ENCODE results near the gene DCAF5.
"Not testable (repeated sequence)": the region's sequence is repeated elsewhere in the genome, so short reads cannot be mapped to it uniquely, and the experiment has no call there.

The DCAF5 gene, protein sequence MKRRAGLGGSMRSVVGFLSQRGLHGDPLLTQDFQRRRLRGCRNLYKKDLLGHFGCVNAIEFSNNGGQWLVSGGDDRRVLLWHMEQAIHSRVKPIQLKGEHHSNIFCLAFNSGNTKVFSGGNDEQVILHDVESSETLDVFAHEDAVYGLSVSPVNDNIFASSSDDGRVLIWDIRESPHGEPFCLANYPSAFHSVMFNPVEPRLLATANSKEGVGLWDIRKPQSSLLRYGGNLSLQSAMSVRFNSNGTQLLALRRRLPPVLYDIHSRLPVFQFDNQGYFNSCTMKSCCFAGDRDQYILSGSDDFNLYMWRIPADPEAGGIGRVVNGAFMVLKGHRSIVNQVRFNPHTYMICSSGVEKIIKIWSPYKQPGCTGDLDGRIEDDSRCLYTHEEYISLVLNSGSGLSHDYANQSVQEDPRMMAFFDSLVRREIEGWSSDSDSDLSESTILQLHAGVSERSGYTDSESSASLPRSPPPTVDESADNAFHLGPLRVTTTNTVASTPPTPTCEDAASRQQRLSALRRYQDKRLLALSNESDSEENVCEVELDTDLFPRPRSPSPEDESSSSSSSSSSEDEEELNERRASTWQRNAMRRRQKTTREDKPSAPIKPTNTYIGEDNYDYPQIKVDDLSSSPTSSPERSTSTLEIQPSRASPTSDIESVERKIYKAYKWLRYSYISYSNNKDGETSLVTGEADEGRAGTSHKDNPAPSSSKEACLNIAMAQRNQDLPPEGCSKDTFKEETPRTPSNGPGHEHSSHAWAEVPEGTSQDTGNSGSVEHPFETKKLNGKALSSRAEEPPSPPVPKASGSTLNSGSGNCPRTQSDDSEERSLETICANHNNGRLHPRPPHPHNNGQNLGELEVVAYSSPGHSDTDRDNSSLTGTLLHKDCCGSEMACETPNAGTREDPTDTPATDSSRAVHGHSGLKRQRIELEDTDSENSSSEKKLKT

DNA sequence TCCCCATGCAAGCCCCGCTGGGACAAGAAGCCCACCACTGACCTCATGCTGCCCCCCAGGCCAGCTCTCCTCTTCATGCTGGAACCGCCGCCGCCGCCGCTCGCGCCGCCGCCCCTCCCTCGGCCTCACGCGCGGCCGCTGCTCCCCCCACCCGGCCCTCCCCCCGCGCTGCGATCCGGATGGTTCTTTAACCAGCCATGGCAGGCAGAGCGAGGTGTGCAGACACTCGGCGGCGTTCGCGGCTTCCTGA, at the start of gene DCAF5:
Gene DCAF5, minus strand, starts transcription at position 218 of the 250 bp plus-strand sequence. Its CDS starts 141 bp downstream, at position 77.
- no peaks in the 10 kb centered on the region for H3K9me3 ChIP-seq (ENCODE audit: control insufficient read depth in 5 of 5, low read length in 5 of 5)
- peak within 1 kb of the TSS; percentile 82 to 98 (median 91) for H3K4me3 ChIP-seq (ENCODE audit: low read depth in 1 of 5, low read length in 5 of 5)
- H3K27me3 ChIP-seq (ENCODE audit: control insufficient read depth in 5 of 5, insufficient read depth in 4 of 5, low read length in 5 of 5), result no peaks in the 10 kb centered on the region
- peak within 1 kb of the TSS; percentile 93 for H3K27ac ChIP-seq (ENCODE audit: low read depth, low read length)
- peaks cover 0 to 12% (median 9%) of the 10 kb centered on the region in 5 donors for H3K36me3 ChIP-seq (ENCODE audit: control insufficient read depth in 5 of 5, insufficient read depth in 5 of 5, low read length in 5 of 5)
- peak within 1 kb of the TSS; percentile 77 to 98 (median 96) for H3K9ac ChIP-seq (ENCODE audit: low read length in 5 of 5)
- peaks cover 5 to 31% (median 22%) of the 10 kb centered on the region in 5 donors for H3K4me1 ChIP-seq (ENCODE audit: control insufficient read depth in 5 of 5, insufficient read depth in 5 of 5, low read length in 5 of 5)

DNA sequence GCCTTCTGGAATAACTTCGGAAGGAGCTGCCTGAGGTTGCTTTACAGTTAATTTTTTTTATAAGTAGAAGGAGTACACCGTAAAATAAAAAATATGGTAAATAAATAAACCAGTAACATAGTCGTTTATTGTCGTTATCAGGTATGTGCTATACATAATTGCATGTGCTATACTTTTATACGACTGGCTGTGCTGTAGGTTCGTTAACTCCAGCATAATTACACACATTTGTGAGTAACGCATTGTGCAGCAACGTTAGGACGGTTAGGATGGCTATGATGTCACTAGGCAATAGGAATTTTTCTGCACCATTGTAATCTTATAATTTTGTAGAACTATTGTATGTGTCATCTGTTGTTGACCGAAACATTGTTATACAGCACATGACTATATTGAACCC, 46.9 kb upstream of the DCAF5 start:
- Histone ChIP-seq H3K27ac (ENCODE audit: low read depth, low read length) (no peak overlapping the region), H3K9me3 (ENCODE audit: control insufficient read depth in 5 of 5, low read length in 5 of 5) (no peaks in the 10 kb centered on the region), H3K4me3 (ENCODE audit: low read depth in 1 of 5, low read length in 5 of 5) (no peak overlapping the region), H3K27me3 (ENCODE audit: control insufficient read depth in 5 of 5, insufficient read depth in 4 of 5, low read length in 5 of 5) (no peaks in the 10 kb centered on the region), H3K4me1 (ENCODE audit: control insufficient read depth in 5 of 5, insufficient read depth in 5 of 5, low read length in 5 of 5) (no peaks in the 10 kb centered on the region), H3K36me3 (ENCODE audit: control insufficient read depth in 5 of 5, insufficient read depth in 5 of 5, low read length in 5 of 5) (peaks cover 0 to 4% (median 0%) of the 10 kb centered on the region in 5 donors), H3K9ac (ENCODE audit: low read length in 5 of 5) (no peak overlapping the region)

DNA sequence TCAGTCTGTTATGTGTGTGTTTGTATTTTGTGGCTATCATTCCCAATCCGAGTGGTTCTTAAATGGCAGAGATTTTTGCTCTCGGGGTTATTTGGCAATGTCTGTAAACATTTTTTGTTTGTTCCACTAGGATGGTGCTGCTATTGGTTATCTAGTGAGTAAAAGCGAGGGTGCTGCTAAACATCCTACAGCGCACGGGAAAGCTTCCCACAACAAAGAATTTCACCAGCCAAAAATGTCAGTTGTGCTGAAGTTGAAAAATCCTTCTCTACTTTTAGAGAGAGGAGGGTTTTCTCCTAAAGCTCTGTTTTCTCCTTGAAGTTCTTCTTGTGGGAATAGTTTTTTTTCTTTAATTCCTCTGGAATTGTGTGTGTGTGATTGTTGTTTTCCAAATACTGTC, 40.8 kb upstream of the DCAF5 start:
- Histone ChIP-seq H3K27me3 (ENCODE audit: control insufficient read depth in 5 of 5, insufficient read depth in 4 of 5, low read length in 5 of 5) (no peaks in the 10 kb centered on the region), H3K4me3 (ENCODE audit: low read depth in 1 of 5, low read length in 5 of 5) (no peak overlapping the region), H3K36me3 (ENCODE audit: control insufficient read depth in 5 of 5, insufficient read depth in 5 of 5, low read length in 5 of 5) (peaks cover 0 to 4% (median 0%) of the 10 kb centered on the region in 5 donors), H3K9me3 (ENCODE audit: control insufficient read depth in 5 of 5, low read length in 5 of 5) (no peaks in the 10 kb centered on the region), H3K27ac (ENCODE audit: low read depth, low read length) (no peak overlapping the region), H3K9ac (ENCODE audit: low read length in 5 of 5) (no peak overlapping the region), H3K4me1 (ENCODE audit: control insufficient read depth in 5 of 5, insufficient read depth in 5 of 5, low read length in 5 of 5) (peaks cover 0 to 13% (median 6%) of the 10 kb centered on the region in 5 donors)

DNA sequence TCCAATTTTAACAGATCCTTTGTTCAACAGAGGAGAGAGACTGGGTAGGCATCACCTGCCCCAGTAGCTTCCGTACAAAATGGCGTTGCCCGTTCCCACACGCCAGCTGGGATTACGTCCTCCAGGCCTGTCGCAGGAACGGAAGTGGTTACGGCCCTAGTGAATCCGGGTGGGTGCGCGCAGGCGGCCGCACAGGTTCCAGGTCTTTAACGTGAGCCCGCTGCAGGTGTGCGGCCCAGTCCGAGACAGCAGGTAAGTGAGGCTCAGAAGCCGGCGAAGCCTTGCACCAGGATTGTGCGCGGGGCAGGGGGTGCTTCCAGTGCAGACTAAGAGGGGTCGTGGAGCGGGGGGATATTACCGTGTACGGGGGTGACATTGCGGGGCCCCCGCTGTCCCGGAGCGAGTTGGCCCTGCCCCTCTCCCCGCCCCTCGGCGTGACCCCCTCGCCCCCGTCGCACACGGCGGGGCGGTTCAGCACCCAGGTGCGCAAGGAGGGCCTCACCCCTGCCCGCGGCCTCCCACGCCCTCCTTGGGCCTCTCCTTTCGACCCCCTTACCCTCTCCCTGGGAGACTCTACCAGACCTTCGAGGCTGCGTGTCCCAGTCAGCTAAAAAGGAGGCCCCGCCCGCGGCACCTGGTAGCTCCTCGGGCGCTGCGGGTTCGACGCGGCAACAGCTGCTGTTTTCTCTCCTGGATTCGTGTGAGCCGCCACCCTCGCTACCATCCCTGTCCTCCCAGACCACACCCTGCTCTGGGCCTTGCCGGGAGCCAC, 38.6 kb upstream of the DCAF5 start, which contains the start of gene EXD2:
Gene EXD2, plus strand, starts transcription at position 159 of the 772 bp plus-strand sequence. CDS start 17,973 bp downstream, outside the sequence.
- H3K4me1 ChIP-seq (ENCODE audit: control insufficient read depth in 5 of 5, insufficient read depth in 5 of 5, low read length in 5 of 5), result peaks cover 0 to 13% (median 6%) of the 10 kb centered on the region in 5 donors
- H3K9ac ChIP-seq (ENCODE audit: low read length in 5 of 5), result peak within 1 kb of the TSS; percentile 66 to 93 (median 88)
- H3K9me3 ChIP-seq (ENCODE audit: control insufficient read depth in 5 of 5, low read length in 5 of 5), result no peaks in the 10 kb centered on the region
- H3K4me3 ChIP-seq (ENCODE audit: low read depth in 1 of 5, low read length in 5 of 5), result peak within 1 kb of the TSS; percentile 65 to 98 (median 95)
- peak within 1 kb of the TSS; percentile 30 for H3K27ac ChIP-seq (ENCODE audit: low read depth, low read length)
- H3K27me3 ChIP-seq (ENCODE audit: control insufficient read depth in 5 of 5, insufficient read depth in 4 of 5, low read length in 5 of 5), result no peaks in the 10 kb centered on the region
- peaks cover 0 to 4% (median 0%) of the 10 kb centered on the region in 5 donors for H3K36me3 ChIP-seq (ENCODE audit: control insufficient read depth in 5 of 5, insufficient read depth in 5 of 5, low read length in 5 of 5)

DNA sequence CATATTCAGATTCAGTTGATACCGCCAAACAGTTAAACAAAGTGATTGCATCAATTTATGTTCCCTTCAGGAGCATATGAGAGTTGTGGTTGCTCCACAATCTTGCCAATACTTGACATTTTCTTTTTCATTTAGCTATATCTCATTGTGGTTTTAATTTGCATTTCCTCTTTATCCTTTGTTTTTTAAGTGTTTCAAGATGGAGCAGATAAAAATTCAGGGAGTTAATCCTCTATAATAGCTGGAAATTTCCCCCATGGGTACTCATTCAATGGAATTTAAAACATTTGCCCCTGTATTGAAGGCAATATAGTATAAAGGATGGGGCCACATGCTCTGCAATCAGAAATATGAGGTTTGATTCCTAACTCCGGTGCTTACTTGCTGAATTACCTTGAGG, 37.3 kb upstream of the DCAF5 start:
- Histone ChIP-seq H3K4me1 (ENCODE audit: control insufficient read depth in 5 of 5, insufficient read depth in 5 of 5, low read length in 5 of 5) (peaks cover 0 to 13% (median 6%) of the 10 kb centered on the region in 5 donors), H3K27ac (ENCODE audit: low read depth, low read length) (no peak overlapping the region), H3K4me3 (ENCODE audit: low read depth in 1 of 5, low read length in 5 of 5) (no peak overlapping the region), H3K9ac (ENCODE audit: low read length in 5 of 5) (no peak overlapping the region), H3K27me3 (ENCODE audit: control insufficient read depth in 5 of 5, insufficient read depth in 4 of 5, low read length in 5 of 5) (no peaks in the 10 kb centered on the region), H3K9me3 (ENCODE audit: control insufficient read depth in 5 of 5, low read length in 5 of 5) (no peaks in the 10 kb centered on the region), H3K36me3 (ENCODE audit: control insufficient read depth in 5 of 5, insufficient read depth in 5 of 5, low read length in 5 of 5) (no peaks in the 10 kb centered on the region)

DNA sequence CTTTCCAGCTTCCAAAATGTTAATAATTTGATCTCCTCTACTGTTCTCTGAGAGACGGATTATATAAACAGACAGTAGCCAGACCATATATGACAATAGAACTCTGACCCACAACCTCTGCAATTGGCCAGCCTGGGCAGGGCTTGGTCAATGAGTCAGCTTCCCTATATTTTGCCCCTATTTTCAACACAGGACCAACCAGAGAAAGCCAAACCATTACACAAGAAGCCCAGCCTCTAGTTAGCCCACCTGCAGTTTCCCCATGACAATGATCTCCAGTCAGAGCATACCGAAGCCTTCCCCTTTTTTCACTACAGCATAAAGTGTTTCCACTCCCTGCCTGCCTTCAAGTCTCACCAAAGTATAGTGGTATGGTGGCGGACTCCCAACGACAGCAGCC, 30.8 kb upstream of the DCAF5 start:
- no peak overlapping the region for H3K4me3 ChIP-seq (ENCODE audit: low read depth in 1 of 5, low read length in 5 of 5)
- no peaks in the 10 kb centered on the region for H3K4me1 ChIP-seq (ENCODE audit: control insufficient read depth in 5 of 5, insufficient read depth in 5 of 5, low read length in 5 of 5)
- no peak overlapping the region for H3K9ac ChIP-seq (ENCODE audit: low read length in 5 of 5)
- no peaks in the 10 kb centered on the region for H3K27me3 ChIP-seq (ENCODE audit: control insufficient read depth in 5 of 5, insufficient read depth in 4 of 5, low read length in 5 of 5)
- H3K36me3 ChIP-seq (ENCODE audit: control insufficient read depth in 5 of 5, insufficient read depth in 5 of 5, low read length in 5 of 5), result no peaks in the 10 kb centered on the region
- no peak overlapping the region for H3K27ac ChIP-seq (ENCODE audit: low read depth, low read length)
- H3K9me3 ChIP-seq (ENCODE audit: control insufficient read depth in 5 of 5, low read length in 5 of 5), result no peaks in the 10 kb centered on the region

DNA sequence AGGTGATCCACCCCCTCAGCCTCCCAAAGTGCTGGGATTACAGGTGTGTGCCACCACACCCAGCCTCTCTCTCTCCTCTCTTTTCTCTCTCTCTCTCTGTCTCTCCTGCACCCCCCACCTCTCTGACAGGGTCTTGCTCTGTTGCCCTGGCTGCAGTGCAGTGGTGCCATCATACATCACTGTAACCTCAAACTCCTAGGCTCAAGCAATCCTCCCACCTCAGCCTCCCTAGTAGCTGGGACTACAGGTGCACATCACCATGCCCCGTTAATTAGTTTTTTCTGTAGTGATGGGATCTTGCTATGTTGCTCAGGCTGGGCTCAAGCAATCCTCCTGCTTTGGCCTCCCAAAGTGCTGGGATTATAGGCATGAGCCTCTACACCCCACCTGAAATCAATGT, 29.7 kb upstream of the DCAF5 start:
- H3K27me3 ChIP-seq (ENCODE audit: control insufficient read depth in 5 of 5, insufficient read depth in 4 of 5, low read length in 5 of 5); H3K9me3 ChIP-seq (ENCODE audit: control insufficient read depth in 5 of 5, low read length in 5 of 5); H3K36me3 ChIP-seq (ENCODE audit: control insufficient read depth in 5 of 5, insufficient read depth in 5 of 5, low read length in 5 of 5); H3K4me3 ChIP-seq (ENCODE audit: low read depth in 1 of 5, low read length in 5 of 5); H3K27ac ChIP-seq (ENCODE audit: low read depth, low read length); H3K9ac ChIP-seq (ENCODE audit: low read length in 5 of 5); H3K4me1 ChIP-seq (ENCODE audit: control insufficient read depth in 5 of 5, insufficient read depth in 5 of 5, low read length in 5 of 5): not testable (repeated sequence)

DNA sequence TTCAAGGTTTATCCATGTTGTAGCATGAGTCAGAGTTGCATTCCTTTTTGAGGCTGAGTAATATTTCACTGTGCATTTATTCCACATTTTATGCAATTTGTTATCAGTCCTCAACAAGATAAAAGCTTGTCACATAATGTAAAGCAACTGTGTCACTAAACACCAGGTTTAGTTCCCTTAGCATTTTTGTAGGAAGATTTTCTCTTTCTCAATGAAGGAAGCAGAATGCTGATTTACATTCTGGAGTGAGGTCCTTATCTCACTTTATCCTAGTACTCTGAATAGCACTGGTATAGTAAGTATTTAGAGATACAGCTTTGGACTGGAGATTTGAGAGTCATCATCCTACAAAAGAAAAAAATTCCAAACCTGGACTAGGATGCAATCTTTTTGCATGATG, 28.6 kb upstream of the DCAF5 start:
- Histone ChIP-seq H3K9ac (ENCODE audit: low read length in 5 of 5) (no peak overlapping the region), H3K27me3 (ENCODE audit: control insufficient read depth in 5 of 5, insufficient read depth in 4 of 5, low read length in 5 of 5) (no peaks in the 10 kb centered on the region), H3K36me3 (ENCODE audit: control insufficient read depth in 5 of 5, insufficient read depth in 5 of 5, low read length in 5 of 5) (no peaks in the 10 kb centered on the region), H3K4me1 (ENCODE audit: control insufficient read depth in 5 of 5, insufficient read depth in 5 of 5, low read length in 5 of 5) (no peaks in the 10 kb centered on the region), H3K4me3 (ENCODE audit: low read depth in 1 of 5, low read length in 5 of 5) (no peak overlapping the region), H3K27ac (ENCODE audit: low read depth, low read length) (no peak overlapping the region), H3K9me3 (ENCODE audit: control insufficient read depth in 5 of 5, low read length in 5 of 5) (no peaks in the 10 kb centered on the region)

DNA sequence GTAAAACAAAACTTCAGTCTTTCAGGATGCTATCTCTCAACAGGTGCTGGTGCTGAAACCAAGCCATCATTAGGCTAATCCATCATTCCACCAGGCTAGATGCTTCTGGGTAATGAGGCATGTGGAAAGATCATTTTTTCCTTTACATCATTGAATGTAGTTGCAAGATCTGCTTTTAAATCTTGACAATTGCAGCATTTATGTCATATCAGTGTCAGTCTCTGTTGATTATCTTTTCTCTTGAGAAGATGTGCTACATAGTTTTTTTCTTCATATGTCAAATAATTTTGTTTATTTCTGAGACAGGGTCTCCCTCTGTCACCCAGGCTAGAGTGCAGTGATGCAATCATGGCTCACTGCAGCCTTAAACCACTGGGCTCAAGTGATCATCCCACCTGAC, 22.2 kb upstream of the DCAF5 start:
- Histone ChIP-seq H3K36me3 (ENCODE audit: control insufficient read depth in 5 of 5, insufficient read depth in 5 of 5, low read length in 5 of 5) (no peaks in the 10 kb centered on the region), H3K4me1 (ENCODE audit: control insufficient read depth in 5 of 5, insufficient read depth in 5 of 5, low read length in 5 of 5) (no peaks in the 10 kb centered on the region), H3K9me3 (ENCODE audit: control insufficient read depth in 5 of 5, low read length in 5 of 5) (no peaks in the 10 kb centered on the region)

More for the DNA sequence above, 22.2 kb upstream of the DCAF5 start:
- no peaks in the 10 kb centered on the region for H3K27me3 ChIP-seq (ENCODE audit: control insufficient read depth in 5 of 5, insufficient read depth in 4 of 5, low read length in 5 of 5)
- no peak overlapping the region for H3K4me3 ChIP-seq (ENCODE audit: low read depth in 1 of 5, low read length in 5 of 5)
- no peak overlapping the region for H3K9ac ChIP-seq (ENCODE audit: low read length in 5 of 5)
- no peak overlapping the region for H3K27ac ChIP-seq (ENCODE audit: low read depth, low read length)

All from subcutaneous abdominal adipose tissue (tissue), 5 donors.